OCI-LY1 (cell line): Measurements from ENCODE around the gene TSBP1.

Experiments
- EZH2 ChIP-seq: fragments of 200-600 bp; sonication (generic), shearing (Covaris generic); IDR thresholded peaks from 2 replicates; pipeline ENCODE4 v1.8.0; 2017; ENCODE audit warnings: borderline replicate concordance, mixed run types, mild to moderate bottlenecking, antibody characterized with exemption, low read length, moderate library complexity, mixed read lengths
- TF ChIP-seq, protein P1 (sequence below): fragments of 200-600 bp; sonication (generic), shearing (Covaris generic); IDR thresholded peaks from 2 replicates; pipeline ENCODE4 v1.5.1; 2017; ENCODE audit warnings: mild to moderate bottlenecking, antibody characterized with exemption, low read length, moderate library complexity, mixed read lengths

DNA sequence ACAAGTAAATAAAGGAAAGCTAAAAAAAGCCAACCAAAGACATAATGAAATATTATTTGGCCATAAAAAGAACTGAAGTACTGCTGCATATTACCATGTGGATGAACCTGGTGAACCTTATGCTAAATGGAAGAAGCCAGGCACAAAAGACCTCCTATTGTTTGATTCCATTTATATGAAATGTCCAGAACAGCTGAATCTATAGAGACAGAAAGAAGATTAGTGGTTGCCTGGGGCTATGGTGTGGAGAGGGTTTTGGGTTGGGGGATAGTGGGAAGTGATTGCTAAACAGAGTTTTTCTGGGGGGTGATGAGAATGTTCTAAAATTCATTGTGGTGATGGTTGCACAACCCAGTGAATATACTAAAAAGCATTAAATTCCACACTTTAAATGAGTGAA, 53.2 kb downstream of the TSBP1 start:
- TF ChIP-seq, protein P1, sequence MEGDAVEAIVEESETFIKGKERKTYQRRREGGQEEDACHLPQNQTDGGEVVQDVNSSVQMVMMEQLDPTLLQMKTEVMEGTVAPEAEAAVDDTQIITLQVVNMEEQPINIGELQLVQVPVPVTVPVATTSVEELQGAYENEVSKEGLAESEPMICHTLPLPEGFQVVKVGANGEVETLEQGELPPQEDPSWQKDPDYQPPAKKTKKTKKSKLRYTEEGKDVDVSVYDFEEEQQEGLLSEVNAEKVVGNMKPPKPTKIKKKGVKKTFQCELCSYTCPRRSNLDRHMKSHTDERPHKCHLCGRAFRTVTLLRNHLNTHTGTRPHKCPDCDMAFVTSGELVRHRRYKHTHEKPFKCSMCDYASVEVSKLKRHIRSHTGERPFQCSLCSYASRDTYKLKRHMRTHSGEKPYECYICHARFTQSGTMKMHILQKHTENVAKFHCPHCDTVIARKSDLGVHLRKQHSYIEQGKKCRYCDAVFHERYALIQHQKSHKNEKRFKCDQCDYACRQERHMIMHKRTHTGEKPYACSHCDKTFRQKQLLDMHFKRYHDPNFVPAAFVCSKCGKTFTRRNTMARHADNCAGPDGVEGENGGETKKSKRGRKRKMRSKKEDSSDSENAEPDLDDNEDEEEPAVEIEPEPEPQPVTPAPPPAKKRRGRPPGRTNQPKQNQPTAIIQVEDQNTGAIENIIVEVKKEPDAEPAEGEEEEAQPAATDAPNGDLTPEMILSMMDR: no peak
- TF ChIP-seq EZH2: no peak
